ENCODE data around the gene TES.

The TES gene

GRCh38 chr7:116185956-116186355 lies 24.4 kb upstream of the TES start:
- TF ChIP-seq, protein P1, sequence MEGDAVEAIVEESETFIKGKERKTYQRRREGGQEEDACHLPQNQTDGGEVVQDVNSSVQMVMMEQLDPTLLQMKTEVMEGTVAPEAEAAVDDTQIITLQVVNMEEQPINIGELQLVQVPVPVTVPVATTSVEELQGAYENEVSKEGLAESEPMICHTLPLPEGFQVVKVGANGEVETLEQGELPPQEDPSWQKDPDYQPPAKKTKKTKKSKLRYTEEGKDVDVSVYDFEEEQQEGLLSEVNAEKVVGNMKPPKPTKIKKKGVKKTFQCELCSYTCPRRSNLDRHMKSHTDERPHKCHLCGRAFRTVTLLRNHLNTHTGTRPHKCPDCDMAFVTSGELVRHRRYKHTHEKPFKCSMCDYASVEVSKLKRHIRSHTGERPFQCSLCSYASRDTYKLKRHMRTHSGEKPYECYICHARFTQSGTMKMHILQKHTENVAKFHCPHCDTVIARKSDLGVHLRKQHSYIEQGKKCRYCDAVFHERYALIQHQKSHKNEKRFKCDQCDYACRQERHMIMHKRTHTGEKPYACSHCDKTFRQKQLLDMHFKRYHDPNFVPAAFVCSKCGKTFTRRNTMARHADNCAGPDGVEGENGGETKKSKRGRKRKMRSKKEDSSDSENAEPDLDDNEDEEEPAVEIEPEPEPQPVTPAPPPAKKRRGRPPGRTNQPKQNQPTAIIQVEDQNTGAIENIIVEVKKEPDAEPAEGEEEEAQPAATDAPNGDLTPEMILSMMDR (IDR thresholded peaks at IDR 0.05; ENCODE audit: insufficient read depth, low read depth, low read length, missing control alignments), result no peak
- DNase-seq (ENCODE audit: low read depth), result no peak
- H3K4me3 ChIP-seq (ENCODE audit: low read depth, low read length), result no peak overlapping the region

DNA sequence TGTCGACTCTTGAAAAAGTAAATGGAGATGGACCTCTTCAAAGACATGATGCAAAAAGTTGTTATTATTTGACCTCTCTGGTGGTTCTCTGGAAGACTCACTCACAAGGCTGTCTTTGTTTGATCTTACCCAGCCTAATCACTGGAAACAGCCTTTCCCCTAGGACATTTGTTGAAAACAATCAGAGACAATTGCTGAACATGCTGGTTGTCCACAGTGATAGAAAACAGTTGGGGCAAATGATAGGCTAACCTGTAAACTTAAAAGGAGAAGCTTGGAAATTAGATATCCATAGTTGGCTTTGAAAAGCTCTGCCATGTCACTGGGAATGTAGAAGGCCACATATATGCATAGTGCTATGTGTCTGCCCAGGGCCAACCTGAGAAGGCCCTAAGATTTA lies 22.9 kb upstream of the TES start:
- no peak for DNase-seq (ENCODE audit: low read depth)
- TF ChIP-seq, protein P1 (IDR thresholded peaks at IDR 0.05; ENCODE audit: insufficient read depth, low read depth, low read length, missing control alignments), result no peak
- no peak overlapping the region for H3K4me3 ChIP-seq (ENCODE audit: low read depth, low read length)

- no peak overlapping the region for H3K4me3 ChIP-seq (ENCODE audit: low read depth, low read length)
- DNase-seq (ENCODE audit: low read depth), result no peak
- TF ChIP-seq, protein P1 (IDR thresholded peaks at IDR 0.05; ENCODE audit: insufficient read depth, low read depth, low read length, missing control alignments), result no peak
Measured at GRCh38 chr7:116193329-116194087, 16.8 kb upstream of the TES start.

DNA sequence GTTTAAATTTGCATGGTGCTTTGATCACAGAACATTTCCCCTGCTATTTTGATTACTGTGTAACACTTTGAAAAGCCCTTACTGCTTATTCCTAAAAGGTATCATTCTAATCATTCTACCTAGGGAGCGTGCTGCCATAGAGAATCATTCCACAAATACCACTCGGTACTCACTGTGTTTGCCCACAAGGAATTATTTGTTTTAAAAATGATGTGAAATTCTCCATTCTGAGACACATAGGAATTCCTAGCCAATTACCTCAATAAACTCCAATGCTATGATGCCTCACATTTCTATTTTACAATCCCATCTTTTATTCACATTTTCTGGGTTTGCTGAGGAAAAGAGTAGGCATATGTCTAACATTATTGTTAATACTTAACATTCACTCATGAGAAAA lies 16.2 kb upstream of the TES start:
- TF ChIP-seq, protein P1 (IDR thresholded peaks at IDR 0.05; ENCODE audit: insufficient read depth, low read depth, low read length, missing control alignments), result no peak
- DNase-seq (ENCODE audit: low read depth), result no peak
- H3K4me3 ChIP-seq (ENCODE audit: low read depth, low read length), result no peak overlapping the region

DNA sequence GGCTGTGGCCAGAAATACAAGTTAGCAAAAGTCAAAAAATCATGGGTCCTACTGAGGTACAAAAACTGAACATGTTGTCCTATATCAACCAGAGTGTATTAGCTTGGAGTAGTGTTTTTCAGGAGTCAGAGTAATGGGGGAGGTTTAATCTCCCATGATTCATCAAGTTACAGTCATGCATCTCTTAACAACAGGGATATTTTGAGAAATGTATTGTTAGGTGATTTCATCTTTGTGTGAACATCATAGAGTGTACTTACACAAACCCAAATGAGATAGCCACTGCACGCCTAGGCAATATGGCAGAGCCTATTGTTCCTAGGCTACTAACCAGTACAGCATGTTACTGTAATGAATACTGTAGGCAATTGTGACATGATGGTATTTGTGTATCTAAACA lies 14.9 kb upstream of the TES start:
- H3K4me3 ChIP-seq (ENCODE audit: low read depth, low read length), result no peak overlapping the region
- DNase-seq (ENCODE audit: low read depth), result no peak
- TF ChIP-seq, protein P1 (IDR thresholded peaks at IDR 0.05; ENCODE audit: insufficient read depth, low read depth, low read length, missing control alignments), result no peak

DNA sequence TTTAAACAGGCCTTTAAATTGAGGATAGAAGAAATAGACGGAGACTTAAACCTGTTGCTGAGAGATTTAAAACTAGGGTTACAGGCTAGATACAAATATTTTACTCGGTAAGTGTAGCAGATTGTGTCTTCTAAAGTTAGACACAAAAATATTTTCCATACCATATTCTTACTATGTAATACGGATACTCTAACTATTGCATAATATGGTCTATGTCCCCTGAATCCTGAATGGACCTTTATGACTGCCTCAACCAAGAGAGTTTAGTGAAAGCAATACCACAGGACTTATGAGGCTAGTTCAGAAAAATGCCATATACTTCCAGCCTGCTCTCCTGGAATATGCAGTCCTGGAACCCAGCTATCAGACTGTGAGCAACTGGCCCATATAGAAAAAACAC lies 13.4 kb upstream of the TES start:
- no peak overlapping the region for H3K4me3 ChIP-seq (ENCODE audit: low read depth, low read length)
- no peak for DNase-seq (ENCODE audit: low read depth)
- TF ChIP-seq, protein P1 (IDR thresholded peaks at IDR 0.05; ENCODE audit: insufficient read depth, low read depth, low read length, missing control alignments), result no peak

DNA sequence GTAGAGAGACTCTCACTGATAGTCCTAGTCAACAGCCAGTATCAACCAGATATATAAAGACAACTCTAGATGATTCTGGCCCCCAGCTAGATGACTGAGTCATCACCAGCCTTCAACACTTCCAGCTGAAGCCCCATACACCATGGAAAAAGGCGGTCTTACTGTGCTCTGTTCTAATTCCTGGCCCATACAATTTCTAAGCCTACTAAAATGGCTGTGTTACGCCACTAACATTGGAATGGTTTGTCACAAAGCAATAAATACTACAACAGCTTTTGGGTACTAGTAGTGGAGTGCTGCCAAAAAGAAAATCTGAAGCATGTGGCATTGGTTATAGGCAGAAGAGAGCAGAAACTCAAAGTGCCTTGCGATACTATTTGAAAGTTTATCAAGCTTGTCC lies 13.0 kb upstream of the TES start:
- no peak for DNase-seq (ENCODE audit: low read depth)
- H3K4me3 ChIP-seq (ENCODE audit: low read depth, low read length), result no peak overlapping the region
- TF ChIP-seq, protein P1 (IDR thresholded peaks at IDR 0.05; ENCODE audit: insufficient read depth, low read depth, low read length, missing control alignments), result no peak

All from GM12865 (cell line).